Ascending aorta (tissue), 2 donors: ENCODE measurements around the gene CORO7. TPM values are rescaled to one million over a fixed set of nuclear protein-coding genes. Genes with fewer than 3 reads are reported as not detected.

ENCODE experiments used
- DNase-seq, 2 donors: peaks; one replicate each; pipeline ENCODE4 v3.0.0-alpha.2; 2019; ENCODE audit warnings: low spot score in 2 of 2
- H3K27ac ChIP-seq, 2 donors: fragments of 200-600 bp; sonication (generic); one replicate each; pipeline ENCODE4 v1.5.1; 2016 to 2017; ENCODE audit warnings: mild to moderate bottlenecking in 1 of 2
- H3K27me3 ChIP-seq: fragments of 200-600 bp; sonication (generic); one replicate; pipeline ENCODE4 v1.5.1; 2017
- H3K36me3 ChIP-seq, 2 donors: fragments of 200-600 bp; sonication (generic); one replicate each; pipeline ENCODE4 v1.5.1; 2016
- H3K4me1 ChIP-seq, 2 donors: fragments of 200-600 bp; sonication (generic); one replicate each; pipeline ENCODE4 v1.5.1; 2016 to 2017; ENCODE audit warnings: mild to moderate bottlenecking in 1 of 2
- H3K4me3 ChIP-seq, 2 donors: fragments of 200-600 bp; sonication (generic); one replicate each; pipeline ENCODE4 v1.5.1; 2016 to 2017; ENCODE audit warnings: mild to moderate bottlenecking in 1 of 2
- H3K9me3 ChIP-seq, 2 donors: fragments of 200-600 bp; sonication (generic); one replicate each; pipeline ENCODE4 v1.5.1; 2016
- CTCF ChIP-seq, 3 experiments: fragments of 200-600 bp in 2 of 3; fragments of 450-650 bp in 1 of 3; sonication (generic) in 2 of 3; IDR thresholded peaks; one replicate each; pipeline ENCODE4 v1.5.1; 2016 to 2019; ENCODE audit warnings: antibody characterized with exemption in 3 of 3, mild to moderate bottlenecking in 1 of 3, moderate library complexity in 1 of 3
- intact Hi-C: fragments of 100-400 bp; cut with DNase I; formaldehyde crosslinking; loops from one replicate; pipeline ENCODE4 v1.15.1; 2023
- total RNA-seq: library from RNA; depleted of rRNA; stranded (reverse); fragments of >200 nt; gene quantifications from one replicate; pipeline ENCODE4 v1.1.0, GENCODE V29; 2016

The CORO7 gene
- total RNA-seq, 1 donor from 2014 or later, result 41.9 TPM

- Histone ChIP-seq H3K27me3 (no peaks in the 10 kb centered on the region), H3K36me3 (no peaks in the 10 kb centered on the region), H3K27ac (peak overlapping the region; percentile 93 to 94), H3K4me1 (peaks cover 66 to 84% of the 10 kb centered on the region in 2 donors), H3K4me3 (peak overlapping the region in 1 of 2 donors; percentile 46), H3K9me3 (no peaks in the 10 kb centered on the region)
- intact Hi-C loops, result loop anchor here (2.0 to 10.0 kb wide), 2 partner anchors 13 to 379 kb away; no protein-coding TSS in a partner anchor
- peak in 1 of 2 donors; percentile 85 for DNase-seq
- TF ChIP-seq CTCF (IDR thresholded peaks at IDR 0.05), result no peak
Measured at GRCh38 chr16:4323845-4324488, 92.4 kb downstream of the CORO7 start.

- DNase-seq, result no peak
- peak overlapping the region in 1 of 2 donors; percentile 46 for H3K4me3 ChIP-seq
- peak overlapping the region; percentile 93 to 94 for H3K27ac ChIP-seq
- no peak for TF ChIP-seq CTCF (IDR thresholded peaks at IDR 0.05)
- H3K27me3 ChIP-seq, result no peaks in the 10 kb centered on the region
- H3K36me3 ChIP-seq, result no peaks in the 10 kb centered on the region
- intact Hi-C loops, result loop anchor here (10.0 kb wide), 1 partner anchor 378 kb away; no protein-coding TSS in a partner anchor
- peaks cover 66 to 83% of the 10 kb centered on the region in 2 donors for H3K4me1 ChIP-seq
- no peaks in the 10 kb centered on the region for H3K9me3 ChIP-seq
Measured at GRCh38 chr16:4323071-4323844, 93.1 kb downstream of the CORO7 start.

- Histone ChIP-seq H3K4me3 (peak overlapping the region in 1 of 2 donors; percentile 46), H3K27ac (peak overlapping the region; percentile 93 to 94), H3K27me3 (no peaks in the 10 kb centered on the region), H3K9me3 (no peaks in the 10 kb centered on the region), H3K36me3 (no peaks in the 10 kb centered on the region), H3K4me1 (peaks cover 65 to 83% of the 10 kb centered on the region in 2 donors)
- no peak for TF ChIP-seq CTCF (IDR thresholded peaks at IDR 0.05)
- intact Hi-C loops, result loop anchor here (10.0 kb wide), 1 partner anchor 378 kb away; no protein-coding TSS in a partner anchor
- no peak for DNase-seq
Measured at GRCh38 chr16:4322121-4323052, 94.0 kb downstream of the CORO7 start.

GRCh38 chr16:4321286-4322120 lies 94.9 kb downstream of the CORO7 start:
- peaks cover 60 to 78% of the 10 kb centered on the region in 2 donors for H3K4me1 ChIP-seq
- intact Hi-C loops, result loop anchor here (10.0 kb wide), 1 partner anchor 377 kb away; no protein-coding TSS in a partner anchor
- H3K27ac ChIP-seq, result peak overlapping the region; percentile 93 to 94
- peak overlapping the region; percentile 11 to 75 for H3K4me3 ChIP-seq
- no peak for DNase-seq
- no peaks in the 10 kb centered on the region for H3K27me3 ChIP-seq
- no peaks in the 10 kb centered on the region for H3K36me3 ChIP-seq
- no peak for TF ChIP-seq CTCF (IDR thresholded peaks at IDR 0.05)
- no peaks in the 10 kb centered on the region for H3K9me3 ChIP-seq
